MM.1S (cell line): ENCODE data around the gene MUC5AC.

Experiments
- EZH2 ChIP-seq: fragments of 300-600 bp; sonication (generic); optimal IDR thresholded peaks from 2 replicates; pipeline ENCODE3; 2017; ENCODE audit warnings: low read depth, mild to moderate bottlenecking, antibody characterized with exemption, low read length, mixed read lengths
- TF ChIP-seq, protein P1 (sequence below): fragments of 300-600 bp; sonication (generic); IDR thresholded peaks from 2 replicates; pipeline ENCODE4 v1.5.1; 2016; ENCODE audit warnings: antibody characterized with exemption, low read length, mixed read lengths

- TF ChIP-seq, protein P1, sequence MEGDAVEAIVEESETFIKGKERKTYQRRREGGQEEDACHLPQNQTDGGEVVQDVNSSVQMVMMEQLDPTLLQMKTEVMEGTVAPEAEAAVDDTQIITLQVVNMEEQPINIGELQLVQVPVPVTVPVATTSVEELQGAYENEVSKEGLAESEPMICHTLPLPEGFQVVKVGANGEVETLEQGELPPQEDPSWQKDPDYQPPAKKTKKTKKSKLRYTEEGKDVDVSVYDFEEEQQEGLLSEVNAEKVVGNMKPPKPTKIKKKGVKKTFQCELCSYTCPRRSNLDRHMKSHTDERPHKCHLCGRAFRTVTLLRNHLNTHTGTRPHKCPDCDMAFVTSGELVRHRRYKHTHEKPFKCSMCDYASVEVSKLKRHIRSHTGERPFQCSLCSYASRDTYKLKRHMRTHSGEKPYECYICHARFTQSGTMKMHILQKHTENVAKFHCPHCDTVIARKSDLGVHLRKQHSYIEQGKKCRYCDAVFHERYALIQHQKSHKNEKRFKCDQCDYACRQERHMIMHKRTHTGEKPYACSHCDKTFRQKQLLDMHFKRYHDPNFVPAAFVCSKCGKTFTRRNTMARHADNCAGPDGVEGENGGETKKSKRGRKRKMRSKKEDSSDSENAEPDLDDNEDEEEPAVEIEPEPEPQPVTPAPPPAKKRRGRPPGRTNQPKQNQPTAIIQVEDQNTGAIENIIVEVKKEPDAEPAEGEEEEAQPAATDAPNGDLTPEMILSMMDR: no peak
- no peak for TF ChIP-seq EZH2
These were observed 66.3 kb downstream of the MUC5AC start for GRCh38 chr11:1224111-1224490.
